ENCODE measurements around the gene LSAMP.

DNA sequence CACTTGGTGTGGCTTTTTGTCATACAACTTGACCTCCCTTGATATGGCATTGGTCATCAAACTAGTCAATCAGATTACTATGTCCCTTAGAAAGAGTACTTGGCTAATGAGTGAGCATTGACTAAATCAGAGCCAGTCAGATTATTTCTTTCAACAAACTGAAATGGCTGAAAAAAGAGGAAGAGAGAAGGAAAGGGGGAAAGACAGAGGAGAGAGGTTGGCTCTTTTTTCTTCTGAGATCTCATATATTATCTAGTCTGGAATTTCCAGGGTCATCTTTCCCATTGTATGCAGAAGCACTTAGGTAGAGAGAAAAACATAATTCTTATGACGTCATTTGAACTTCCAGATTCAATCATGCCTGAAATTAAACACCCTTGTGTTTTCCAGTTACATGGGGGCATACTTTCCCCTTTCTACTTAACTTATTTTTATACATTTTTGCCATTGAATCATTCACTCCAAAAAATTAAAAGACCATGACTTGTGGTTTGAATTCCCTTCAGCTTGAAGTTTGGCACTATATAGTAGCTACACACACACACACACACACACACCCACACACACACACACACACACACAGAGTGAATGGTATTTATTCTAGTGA lies 387.8 kb downstream of the LSAMP start:
- TF ChIP-seq CTCF (IDR thresholded peaks at IDR 0.05) (no peak), POLR2A (IDR thresholded peaks at IDR 0.05) (no peak)
